Eye (tissue), 1 donor: Measurements from ENCODE around the gene JDP2.

Experiments used
- DNase-seq: peaks from one replicate; pipeline ENCODE4 v3.0.0-alpha.2; 2015

Gene JDP2

DNA sequence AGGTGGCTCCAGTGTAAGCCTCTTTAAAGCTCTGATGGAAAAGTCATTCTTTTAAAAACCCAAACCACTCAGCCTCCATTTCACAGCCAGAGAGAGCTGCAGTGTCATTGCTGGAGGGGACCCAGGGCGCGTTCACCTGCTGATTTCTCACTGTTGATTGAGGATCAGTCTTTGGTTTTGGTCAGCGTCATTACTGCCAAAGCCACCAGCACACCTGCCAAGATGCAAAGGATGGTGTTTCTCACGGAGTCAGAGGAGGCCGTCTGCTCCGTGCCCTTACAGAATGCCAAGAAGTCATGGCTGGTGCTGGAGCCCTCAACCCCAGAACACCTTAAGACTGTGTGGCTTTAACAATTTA is 61.6 kb downstream of the JDP2 start:
- DNase-seq, result no peak

DNA sequence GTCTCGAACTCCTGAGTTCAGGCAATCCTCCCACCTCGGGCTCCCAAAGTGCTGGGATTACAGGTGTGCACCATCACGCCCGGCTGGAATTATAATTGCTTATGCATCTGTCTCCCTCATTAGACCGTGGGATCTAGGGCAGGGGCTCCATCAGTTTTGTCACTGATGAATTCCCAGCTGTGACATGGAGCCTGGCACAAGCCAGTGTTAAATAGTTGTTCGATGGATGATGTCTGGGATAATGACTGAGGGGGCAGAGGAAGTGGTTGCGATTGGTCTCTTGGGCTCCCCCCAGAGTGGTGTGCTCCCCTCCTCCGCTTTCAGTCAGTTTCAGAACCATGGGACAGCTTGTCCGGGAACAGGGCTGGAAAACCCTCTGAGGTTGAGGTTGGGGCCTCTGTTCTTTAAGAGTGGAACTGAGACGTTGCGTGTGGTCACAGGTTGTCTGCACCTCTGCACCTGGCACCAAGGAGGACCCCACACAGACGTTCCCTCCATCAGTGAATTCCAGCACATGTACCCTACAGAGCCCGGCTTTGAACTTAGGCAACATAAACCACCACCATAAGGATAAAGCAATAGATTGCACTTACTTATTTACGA is 63.7 kb downstream of the JDP2 start:
- DNase-seq, result no peak

DNA sequence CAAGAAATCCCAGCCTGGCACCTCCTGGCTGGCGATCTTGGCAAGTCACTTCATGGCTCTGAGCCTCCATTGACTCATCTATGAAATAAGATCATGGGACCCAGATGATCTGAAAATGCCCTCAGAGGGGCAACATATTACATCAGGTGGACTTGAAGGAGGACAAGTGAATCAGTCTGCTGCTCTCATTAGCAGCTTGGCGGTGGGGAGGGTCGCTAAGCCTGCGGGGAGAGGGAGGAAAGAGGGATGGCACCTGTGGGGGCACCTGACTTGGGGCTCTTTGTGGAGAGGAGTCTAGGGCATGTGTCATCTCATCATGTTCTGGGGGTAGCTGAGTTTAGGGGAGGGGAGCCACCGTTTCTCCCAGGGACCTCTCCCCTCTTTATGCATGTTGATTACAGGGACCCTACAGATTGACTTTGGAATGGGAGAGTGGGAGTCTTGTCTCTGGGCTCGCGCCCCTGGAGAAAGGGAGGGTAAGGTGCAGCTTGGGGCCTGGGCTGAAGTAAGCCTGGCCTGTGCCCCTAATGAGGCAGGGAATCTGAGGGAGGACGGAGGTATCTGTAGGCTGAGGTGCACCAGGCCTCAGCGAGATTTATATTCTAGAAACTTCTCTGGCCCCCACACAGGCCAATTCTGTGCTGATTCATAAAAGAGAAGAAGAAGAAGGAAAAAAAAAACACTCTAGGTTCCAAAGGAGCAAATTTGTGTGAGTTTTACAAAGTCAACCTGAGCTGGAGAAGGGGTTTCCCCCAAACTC is 65.2 kb downstream of the JDP2 start:
- no peak for DNase-seq

DNA sequence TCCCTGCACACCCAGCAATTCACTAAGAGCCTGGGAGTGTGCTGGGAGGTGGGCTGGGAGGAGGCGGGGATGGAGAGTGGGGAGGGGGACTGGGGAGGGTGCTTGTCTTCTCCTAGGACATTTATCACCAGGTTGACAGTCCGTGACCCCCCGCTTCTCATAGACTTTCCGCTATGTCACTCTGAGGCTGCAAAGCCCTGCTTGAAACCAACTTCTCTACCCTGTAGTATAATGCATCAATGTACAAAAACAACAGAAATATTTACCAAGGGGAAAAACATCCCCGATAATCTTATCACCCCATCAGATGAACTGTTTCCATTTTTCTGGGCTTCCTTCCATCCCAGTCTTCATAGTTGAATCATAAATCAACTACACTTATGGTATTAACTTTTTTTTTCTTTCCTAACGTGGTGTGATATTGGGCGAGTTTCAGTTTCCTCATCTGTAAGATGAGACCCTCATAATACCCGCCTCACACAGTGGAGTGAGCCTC is 65.8 kb downstream of the JDP2 start:
- DNase-seq, result no peak

DNA sequence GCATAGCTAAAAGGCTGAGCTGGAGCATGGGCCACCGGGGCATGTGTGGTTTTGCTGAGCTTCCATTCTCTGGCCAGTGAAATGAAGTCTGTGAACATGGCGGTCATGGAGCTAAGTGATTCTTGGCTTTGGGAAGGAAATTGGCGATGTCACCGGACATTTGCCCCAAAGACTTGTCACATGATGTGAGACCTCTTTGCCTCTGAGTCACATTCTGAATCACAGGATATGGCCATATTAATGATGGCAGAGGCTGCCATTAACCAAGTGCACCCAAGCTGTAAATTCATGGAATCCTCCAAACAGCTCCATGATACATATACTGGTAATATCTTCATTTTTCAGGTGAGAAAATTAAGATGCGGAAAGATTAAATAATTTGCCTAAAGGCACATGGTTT is 67.1 kb downstream of the JDP2 start:
- no peak for DNase-seq

DNA sequence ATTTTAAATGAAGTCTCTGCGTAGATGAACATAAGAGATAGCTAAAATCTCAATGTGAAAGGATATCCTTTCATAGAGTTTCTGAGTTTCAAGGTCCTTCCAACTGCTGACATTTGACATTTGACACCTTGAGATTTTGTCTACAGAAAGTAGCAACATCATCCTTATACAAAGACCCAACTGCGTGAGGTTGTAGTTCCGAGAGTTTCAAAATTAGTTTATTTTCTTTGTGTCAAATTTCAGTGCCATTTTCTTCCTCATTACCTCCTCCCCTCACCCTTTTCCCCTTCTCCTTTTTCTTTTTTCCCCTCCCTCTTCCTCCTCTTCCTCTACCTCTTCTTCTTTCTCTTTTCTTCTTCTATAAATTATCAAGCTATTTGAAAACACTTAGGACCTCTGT is 67.6 kb downstream of the JDP2 start:
- no peak for DNase-seq

DNA sequence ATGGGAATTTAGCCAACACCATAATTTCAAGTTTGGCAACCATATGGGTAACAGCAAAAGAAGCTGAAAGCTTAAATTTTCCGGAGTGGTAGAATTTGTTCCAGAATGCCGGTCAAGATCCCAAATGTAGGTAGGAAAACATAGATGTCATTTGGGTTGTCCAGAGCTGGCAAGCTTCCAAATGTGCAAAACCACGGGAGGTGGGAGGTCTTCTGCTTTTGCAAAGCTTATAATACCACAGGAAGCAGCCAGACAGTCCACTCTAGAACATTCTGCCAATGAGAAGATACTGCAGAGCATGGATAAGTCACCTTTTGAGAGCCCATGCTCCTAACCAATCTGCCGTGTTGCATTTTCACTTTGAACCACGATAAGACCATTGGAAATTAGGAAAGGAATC is 68.1 kb downstream of the JDP2 start:
- DNase-seq, result no peak

DNA sequence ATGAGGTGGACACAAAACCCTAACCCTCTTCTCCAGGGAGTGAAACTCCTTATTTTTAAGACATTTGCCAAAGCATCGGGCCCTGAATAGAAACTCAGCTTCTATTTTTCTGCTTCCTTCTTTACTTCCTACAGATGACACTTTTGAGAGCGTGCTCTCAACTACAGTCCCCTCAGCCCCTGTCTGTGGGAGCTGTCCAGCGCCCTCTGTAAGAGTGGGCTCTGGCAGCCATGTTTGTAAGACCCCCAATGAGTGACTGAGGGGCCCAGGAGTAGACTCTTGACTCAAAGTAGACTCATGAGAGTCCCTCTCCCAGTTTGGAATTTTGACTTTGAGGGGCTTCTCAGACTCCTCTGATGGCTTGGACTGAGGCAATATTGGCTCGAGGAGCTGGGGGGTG is 68.9 kb downstream of the JDP2 start:
- no peak for DNase-seq

DNA sequence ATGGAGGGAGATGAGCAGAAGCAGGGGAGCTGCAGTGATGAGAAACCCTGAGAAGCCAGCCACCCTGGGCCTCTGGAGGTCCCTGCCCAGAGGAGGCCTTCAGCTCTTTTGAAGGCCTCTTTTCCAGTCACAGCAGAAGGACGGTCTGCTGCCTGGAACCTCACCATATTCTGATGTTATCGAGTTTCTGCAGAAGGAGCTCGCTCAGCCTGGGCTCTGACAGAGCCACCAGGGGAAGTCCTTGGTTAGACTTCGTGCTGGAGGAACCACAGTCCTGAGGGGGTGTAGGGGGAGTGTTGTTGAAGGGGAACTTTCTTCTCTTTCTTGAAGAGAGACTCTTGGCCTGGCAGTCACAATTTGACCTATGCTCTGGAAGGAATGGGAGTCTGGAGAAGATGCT is 69.4 kb downstream of the JDP2 start:
- DNase-seq, result no peak

DNA sequence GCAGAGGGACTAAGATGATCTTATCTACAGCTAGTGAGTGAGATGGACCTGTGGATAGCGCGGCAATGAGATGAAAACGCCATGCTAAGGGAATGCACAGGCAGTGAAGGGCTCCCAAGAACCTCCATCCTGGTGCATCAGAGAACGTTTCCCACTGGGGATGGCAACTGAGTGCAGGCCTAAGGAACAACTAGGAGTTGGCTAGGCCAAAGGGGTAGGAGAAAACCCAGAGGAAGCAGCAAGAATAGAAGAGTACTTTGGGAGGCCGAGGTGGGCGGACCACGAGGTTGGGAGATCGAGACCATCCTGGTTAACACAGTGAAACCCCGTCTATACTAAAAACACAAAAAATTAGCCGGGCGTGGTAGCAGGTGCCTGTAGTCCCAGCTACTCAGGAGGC is 69.9 kb downstream of the JDP2 start:
- no peak for DNase-seq

DNA sequence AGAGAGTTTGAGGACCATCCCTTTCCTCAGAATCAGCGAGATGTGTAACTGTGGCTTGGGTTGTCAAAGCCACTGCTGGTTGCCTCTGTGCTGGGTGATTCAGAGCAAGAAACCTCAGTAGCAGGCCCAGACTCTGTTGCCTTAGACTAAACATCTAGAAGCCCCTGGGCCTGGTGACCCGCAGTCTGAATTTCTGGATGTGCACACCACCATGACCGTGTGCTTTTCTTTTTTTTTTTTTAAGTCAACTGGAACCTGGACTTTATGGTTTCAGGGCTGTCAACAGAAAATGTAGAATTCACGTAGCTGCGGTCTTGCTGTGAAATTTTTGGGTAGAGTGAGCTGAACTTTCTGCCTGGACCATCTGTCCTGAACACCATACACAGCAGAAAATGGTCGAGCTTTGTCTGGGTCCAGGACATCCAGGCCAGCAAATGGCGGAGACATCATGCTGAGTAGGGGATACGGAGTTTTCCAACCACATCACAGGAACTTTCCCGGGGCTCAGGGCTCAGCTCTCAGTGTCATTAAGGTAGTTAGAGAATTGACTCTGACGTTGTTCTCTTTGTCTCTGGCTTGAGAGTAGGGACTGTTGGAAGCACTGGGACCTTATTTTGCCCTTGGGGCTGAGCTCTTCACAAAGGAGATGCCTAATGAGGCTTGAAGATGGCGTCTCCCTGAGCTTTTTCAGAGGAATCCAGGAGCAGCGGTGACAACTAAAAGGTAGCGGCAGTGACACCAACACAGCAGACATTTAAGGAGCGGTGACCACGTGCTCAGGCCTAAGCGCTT is 71.5 kb downstream of the JDP2 start:
- peak; percentile 41 for DNase-seq

DNA sequence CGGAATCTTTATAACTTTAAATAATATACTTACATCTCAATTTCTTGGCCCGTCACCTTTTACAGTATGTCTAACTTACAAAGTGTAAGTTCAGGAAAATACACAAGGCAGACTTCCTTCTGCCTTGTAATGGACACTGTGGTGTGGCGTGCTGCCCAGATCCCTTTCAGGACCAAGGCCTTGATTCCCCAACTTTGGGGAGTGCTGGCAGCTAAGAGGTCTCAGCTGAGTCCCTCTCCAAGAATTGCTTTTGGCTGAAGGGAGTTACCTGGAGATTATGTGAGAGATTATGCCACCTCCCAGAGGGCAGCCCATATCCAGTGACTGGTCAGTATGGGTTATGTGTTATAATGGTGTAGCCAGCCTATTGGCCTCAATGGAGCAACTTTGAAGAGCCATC is 73.3 kb downstream of the JDP2 start:
- no peak for DNase-seq

DNA sequence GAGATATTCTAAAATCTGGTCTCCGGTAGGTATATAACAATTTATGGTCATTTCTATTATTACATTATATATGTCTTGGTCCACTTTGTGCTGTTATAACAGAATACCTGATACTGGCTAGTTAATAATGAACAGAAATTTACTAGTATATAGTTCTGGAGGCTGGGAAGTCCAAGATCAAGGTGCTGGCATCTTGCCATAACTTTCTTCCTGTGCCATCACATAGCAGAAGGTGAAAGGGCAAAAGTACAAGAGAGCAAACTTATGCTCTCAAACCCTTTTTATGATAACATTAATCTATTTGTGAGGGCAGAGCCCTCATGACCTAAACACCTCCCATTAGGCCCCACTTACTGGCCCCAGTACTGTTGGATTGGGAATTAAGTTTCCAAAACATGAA is 76.6 kb downstream of the JDP2 start:
- DNase-seq, result no peak

DNA sequence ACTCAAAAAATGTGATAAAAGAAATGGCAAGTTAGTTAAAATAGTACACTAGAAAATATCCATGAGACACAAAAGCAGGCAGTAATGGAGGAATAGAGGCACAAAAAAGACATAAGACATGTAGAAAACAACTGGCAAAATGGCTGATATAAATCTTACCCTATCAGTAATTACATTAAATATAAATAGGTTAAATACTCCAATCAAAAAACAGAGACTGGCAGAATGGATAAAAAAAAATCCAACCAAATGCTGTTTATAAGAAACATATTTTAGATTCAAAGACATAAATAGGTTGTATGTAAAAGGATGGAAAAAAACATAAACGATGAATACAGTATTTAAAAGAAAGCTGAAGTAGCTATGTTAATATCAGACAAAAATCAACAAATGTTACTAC is 79.1 kb downstream of the JDP2 start:
- DNase-seq, result no peak

DNA sequence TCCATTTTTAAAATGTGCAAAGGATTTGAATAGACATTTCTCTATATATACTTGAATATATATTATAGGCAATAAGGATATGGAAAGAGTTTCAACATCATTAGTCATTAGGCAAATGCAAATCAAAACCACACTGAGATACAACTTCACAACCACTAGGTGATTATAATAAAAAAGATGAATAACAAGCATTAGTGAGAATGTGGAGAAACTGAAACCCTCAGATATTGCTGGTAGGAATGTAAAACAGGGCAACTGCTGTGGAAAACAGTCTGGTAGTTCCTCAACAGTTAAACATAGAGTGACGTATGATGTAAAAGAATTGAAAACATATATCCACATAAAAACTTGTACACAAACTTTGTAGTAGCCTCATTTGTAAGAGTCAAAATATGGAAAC is 82.7 kb downstream of the JDP2 start:
- DNase-seq, result no peak

DNA sequence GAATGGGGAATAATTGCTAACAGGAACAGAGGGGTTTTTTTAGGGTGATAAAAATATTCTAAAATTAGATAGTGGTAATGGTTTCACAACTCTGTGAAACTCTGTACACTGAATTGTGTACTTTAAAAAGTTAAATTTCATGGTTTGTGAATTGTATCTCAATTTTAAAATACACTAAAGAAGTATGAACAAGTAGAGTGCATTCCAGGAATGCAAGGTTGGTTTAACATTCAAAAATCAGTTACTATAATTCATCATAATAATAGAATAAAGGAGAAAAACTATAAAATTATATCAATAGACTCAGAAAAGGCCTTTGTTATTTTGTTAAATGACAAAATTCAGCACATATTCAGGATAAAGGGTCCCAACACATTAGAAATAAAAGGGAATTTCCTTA is 83.4 kb downstream of the JDP2 start:
- no peak for DNase-seq

DNA sequence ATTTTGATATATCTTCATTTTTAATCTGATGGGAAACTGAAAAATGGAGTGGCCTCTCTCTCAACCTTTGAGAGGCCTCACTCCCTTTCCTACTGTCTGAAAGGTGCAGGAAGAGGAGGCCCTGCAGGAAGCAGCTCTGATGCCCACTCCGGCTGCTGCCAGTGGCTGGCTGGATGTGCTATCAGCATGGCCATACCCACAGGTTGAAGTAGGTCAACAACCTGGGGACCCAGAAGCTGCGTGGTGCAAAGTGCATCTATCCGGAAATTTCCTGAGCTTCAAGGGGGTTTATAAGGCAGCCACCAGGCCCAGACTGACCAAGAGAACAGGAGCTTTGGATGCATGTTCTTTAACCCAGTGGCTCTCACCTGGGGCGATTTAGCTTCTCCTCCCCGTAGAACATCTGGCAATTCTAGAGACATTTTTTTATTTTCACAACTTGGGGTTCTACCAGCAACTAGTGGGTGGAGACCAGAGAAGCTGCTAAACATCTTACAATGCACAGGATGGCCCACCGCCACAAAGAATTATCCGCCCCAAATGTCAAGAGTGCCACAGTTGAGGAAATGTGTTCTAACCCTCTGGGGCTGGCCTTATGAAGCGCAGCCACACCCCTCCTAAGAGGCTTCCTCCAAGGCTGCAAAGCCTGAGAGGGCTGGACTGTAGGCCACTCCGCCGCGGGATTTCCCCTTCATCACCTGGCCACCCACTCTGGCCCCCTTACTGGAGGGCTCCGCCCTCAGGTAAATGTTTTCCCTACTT is 86.3 kb downstream of the JDP2 start:
- DNase-seq, result no peak

DNA sequence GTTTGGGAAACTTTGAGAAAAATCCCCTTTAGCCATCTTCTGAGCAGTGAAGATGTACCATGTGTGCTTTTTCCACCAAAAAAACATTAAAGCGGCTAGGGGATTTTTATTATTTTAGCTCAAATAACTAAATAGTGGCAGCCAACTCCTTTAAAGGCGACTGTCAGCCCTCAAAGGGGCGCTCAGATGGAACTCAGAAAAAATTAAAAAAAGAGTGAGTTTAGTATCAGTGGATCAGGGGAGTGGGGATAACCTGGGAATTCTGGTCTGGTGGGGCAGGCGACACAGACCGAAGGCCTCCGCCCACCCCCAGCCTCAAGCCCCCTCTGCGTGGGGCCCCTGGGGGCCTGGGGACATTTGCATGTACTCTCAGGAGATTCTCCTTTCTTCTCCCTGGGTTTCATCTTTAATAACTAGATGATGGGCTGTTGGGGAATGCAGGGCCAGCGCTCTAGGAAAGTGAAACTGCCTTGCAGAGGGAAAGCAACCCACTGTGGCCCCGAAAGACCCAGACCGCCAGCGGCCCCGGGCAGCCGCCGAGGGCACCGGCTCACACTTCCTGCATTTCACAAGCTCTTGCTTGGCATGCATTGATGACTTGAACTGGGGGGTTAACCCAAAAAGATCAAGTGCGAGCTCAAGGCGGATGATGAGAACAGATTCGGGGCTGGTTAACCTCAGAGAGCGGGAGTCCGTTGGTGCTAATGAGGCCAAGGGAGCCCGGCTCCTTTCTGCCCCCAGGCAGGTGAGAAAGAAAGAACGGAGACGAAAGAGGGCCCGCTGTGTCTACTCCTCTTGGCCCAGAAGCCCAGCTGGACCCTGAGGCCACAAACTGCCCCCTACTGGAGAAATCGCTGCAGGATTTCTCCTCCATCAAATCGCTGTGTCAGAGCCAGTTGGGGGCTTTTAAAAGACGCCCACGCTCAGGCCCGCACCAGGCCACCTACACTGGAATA is 87.1 kb downstream of the JDP2 start:
- peak; percentile 54 for DNase-seq

DNA sequence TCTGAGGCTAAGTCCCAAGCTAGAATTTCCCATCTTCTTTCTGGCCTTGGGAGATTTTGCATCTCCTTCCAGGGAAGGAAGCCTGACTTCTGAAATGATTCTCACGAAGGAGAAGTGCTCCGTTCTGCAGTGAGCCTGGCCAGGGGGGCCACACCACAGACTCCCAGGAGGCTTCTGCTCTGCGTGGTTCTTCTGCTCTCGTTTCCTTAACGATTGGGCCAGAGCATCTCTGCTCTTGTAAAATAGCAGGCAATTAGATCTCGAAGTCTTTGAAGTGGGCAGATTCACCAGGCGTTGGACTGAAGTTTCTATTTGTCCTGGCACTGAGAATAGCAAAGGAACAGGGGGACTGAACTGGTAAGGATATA is 87.8 kb downstream of the JDP2 start:
- peak; percentile 33 for DNase-seq

DNA sequence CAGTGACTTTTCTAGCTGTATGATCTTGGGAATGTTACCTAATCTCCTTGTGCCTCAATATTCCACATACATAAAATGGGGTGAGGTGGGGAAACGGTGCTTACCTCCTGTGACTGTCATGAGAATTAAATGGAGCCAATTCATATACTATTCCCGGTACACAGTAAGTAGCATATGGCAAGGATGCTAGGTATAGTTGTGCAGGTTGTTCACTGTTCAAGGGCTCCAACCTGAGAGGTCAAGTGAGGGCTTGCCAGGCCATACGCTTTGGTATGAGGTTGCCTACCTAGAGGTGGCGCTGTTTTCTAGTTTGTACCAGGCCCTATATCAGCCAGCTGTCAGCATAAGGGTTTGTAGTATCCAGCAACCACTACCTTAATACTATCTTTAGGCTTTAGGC is 90.8 kb downstream of the JDP2 start:
- no peak for DNase-seq

DNA sequence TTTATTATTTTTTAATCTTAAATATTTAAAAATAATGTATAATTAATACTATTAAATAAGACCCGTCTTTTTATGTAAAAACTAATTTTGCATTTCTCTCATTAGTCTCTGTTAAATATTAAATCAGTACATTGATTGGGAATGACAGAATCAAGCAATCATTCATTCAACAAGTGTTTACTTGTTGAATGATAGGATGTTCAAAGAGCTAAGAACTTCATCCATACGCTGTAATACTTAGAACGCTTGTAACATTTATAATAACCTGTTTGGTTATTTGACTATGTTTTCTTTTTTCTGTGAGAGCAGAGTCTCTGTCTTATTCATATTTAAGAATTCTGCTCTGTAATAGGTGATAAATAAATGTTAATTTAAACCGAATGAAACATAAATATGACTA is 91.6 kb downstream of the JDP2 start:
- no peak for DNase-seq
